ENCODE data around the gene PTK6. TPM values are rescaled to one million over a fixed set of nuclear protein-coding genes. Genes with fewer than 3 reads are reported as not detected.
A peak's percentile ranks its signal among the peaks of the same experiment; 100 is the strongest.

The PTK6 gene
- total and polyA plus RNA-seq, 4 donors: 0.06 to 2.1 (median 1.1) TPM; not detected in 1

- peaks cover 15% of the 10 kb centered on the region for H3K27me3 ChIP-seq (ENCODE audit: control insufficient read depth, insufficient read depth, low read length)
Observed at GRCh38 chr20:63495741-63496595, 41.2 kb downstream of the PTK6 start.

DNA sequence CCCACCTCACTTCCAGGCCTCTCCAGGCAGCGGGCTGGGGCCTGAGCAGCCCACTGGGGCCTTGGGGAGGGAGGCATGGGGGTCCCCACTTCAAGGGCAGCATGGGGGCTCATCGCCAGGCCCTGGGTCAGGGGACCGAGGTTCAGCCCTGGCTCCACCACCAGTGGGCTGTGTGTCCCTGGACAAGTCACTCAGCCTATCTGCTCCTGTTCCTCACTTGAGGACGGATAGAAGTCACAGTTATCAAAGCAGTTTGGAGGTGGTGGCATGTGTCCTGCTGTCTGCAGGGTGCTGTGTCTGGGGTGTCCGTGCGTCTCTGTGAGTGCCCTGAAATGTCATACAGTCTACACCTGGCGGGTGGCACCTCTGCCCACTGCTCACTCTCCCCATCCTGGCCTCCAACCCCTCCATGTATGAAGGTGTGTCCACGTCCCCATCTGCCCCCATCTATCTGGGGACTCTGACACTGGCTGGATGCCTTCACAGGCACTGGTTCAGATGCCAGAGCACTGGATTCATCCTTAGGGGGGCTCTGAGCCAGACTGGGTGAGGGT is 41.9 kb downstream of the PTK6 start:
- peaks cover 78% of the 10 kb centered on the region for H3K36me3 ChIP-seq (ENCODE audit: control insufficient read depth, insufficient read depth, low read length)
- no peaks in the 10 kb centered on the region for H3K9me3 ChIP-seq (ENCODE audit: control insufficient read depth, insufficient read depth, low read length)
- no peak overlapping the region for H3K27ac ChIP-seq (ENCODE audit: low read depth, low read length)
- WGBS (ENCODE audit: insufficient coverage): 80% methylated on average over 8 of the region's 8 CpGs
- no peak overlapping the region for H3K4me3 ChIP-seq (ENCODE audit: low read depth, low read length)
- peaks cover 15% of the 10 kb centered on the region for H3K27me3 ChIP-seq (ENCODE audit: control insufficient read depth, insufficient read depth, low read length)
- DNase-seq (ENCODE audit: low read depth in 4 of 6, low spot score in 6 of 6): no peak
- peaks cover 45% of the 10 kb centered on the region for H3K4me1 ChIP-seq (ENCODE audit: control insufficient read depth, insufficient read depth, low read length)

More at GRCh38 chr20:63495741-63496595, 41.2 kb downstream of the PTK6 start:
- H3K36me3 ChIP-seq (ENCODE audit: control insufficient read depth, insufficient read depth, low read length): peaks cover 71% of the 10 kb centered on the region
- peak overlapping the region; percentile 26 for H3K4me3 ChIP-seq (ENCODE audit: low read depth, low read length)
- H3K27ac ChIP-seq (ENCODE audit: low read depth, low read length): no peak overlapping the region
- no peaks in the 10 kb centered on the region for H3K9me3 ChIP-seq (ENCODE audit: control insufficient read depth, insufficient read depth, low read length)
- DNase-seq (ENCODE audit: low read depth in 4 of 6, low spot score in 6 of 6): peak in 2 of 6 donors; percentile 81 to 86
- WGBS (ENCODE audit: insufficient coverage): 28% methylated on average over 44 of the region's 48 CpGs
- H3K4me1 ChIP-seq (ENCODE audit: control insufficient read depth, insufficient read depth, low read length): peaks cover 46% of the 10 kb centered on the region

DNA sequence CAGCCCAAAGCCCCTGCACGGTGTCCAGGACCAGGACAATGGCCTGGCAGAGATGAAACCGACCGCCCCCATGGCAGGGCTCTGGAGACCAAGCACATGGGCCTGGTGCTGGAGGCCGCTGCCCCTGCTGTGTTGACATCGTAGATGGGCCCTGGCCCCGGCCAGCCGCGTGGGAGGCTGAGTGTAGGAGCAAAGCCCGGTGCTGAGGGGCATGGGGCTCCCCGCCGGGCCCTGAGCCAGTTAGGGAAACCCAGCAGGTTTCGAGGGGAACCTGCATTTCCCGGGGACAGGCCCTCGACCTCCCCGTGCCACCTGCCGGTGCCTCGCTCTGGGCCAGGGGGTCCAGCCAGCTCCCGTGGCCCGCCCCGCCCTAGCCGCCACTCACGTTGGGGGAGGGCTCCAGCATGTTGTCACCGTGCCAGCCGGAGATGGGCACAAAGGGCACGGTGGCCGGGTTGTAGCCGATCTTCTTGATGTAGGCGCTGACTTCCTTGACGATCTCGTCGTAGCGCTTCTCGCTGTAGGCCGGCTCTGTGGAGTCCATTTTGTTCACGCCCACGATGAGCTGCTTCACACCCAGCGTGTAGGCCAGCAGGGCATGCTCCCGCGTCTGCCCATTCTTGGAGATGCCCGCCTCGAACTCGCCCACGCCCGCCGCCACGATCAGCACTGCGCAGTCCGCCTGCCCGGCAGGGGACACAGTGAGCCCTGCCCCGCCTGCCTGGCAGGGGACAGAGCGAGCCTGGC is 42.6 kb downstream of the PTK6 start:
- H3K4me3 ChIP-seq (ENCODE audit: low read depth, low read length): no peak overlapping the region
- no peak for DNase-seq (ENCODE audit: low read depth in 4 of 6, low spot score in 6 of 6)
- H3K27ac ChIP-seq (ENCODE audit: low read depth, low read length): no peak overlapping the region
- H3K4me1 ChIP-seq (ENCODE audit: control insufficient read depth, insufficient read depth, low read length): peaks cover 39% of the 10 kb centered on the region
- 86% methylated on average over 49 of the region's 51 CpGs for WGBS (ENCODE audit: insufficient coverage)
- peaks cover 14% of the 10 kb centered on the region for H3K27me3 ChIP-seq (ENCODE audit: control insufficient read depth, insufficient read depth, low read length)
- peaks cover 82% of the 10 kb centered on the region for H3K36me3 ChIP-seq (ENCODE audit: control insufficient read depth, insufficient read depth, low read length)
- no peaks in the 10 kb centered on the region for H3K9me3 ChIP-seq (ENCODE audit: control insufficient read depth, insufficient read depth, low read length)

GRCh38 chr20:63494084-63494419 is 43.1 kb downstream of the PTK6 start:
- no peak overlapping the region for H3K27ac ChIP-seq (ENCODE audit: low read depth, low read length)
- peaks cover 35% of the 10 kb centered on the region for H3K4me1 ChIP-seq (ENCODE audit: control insufficient read depth, insufficient read depth, low read length)
- no peak overlapping the region for H3K4me3 ChIP-seq (ENCODE audit: low read depth, low read length)
- H3K27me3 ChIP-seq (ENCODE audit: control insufficient read depth, insufficient read depth, low read length): peaks cover 11% of the 10 kb centered on the region
- no peak for DNase-seq (ENCODE audit: low read depth in 4 of 6, low spot score in 6 of 6)
- H3K9me3 ChIP-seq (ENCODE audit: control insufficient read depth, insufficient read depth, low read length): no peaks in the 10 kb centered on the region
- 88% methylated on average over 7 of the region's 7 CpGs for WGBS (ENCODE audit: insufficient coverage)
- H3K36me3 ChIP-seq (ENCODE audit: control insufficient read depth, insufficient read depth, low read length): peaks cover 86% of the 10 kb centered on the region

DNA sequence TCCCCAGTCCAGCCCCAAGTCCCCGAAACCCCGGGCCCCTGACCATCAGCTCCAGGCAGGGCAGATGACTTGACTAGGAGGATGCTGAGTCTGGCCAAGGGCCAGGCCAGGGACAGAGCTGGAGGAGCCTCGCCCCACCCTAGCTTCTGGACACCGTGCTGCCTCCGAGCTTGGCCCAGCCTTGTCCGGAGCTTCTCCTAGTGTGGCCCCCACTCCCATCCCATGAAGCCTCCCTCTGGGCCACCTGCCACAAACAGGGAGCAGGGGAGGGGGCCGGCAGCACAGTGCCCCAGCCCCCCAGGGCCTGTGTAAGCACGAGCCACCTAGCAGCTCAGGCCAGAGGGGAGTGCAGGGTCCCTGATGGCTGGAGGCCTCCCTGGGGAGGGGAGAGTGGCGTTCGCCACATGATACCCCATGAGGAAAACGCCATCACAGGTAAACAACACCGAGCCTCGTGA is 43.6 kb downstream of the PTK6 start:
- Histone ChIP-seq H3K4me3 (ENCODE audit: low read depth, low read length) (no peak overlapping the region), H3K27me3 (ENCODE audit: control insufficient read depth, insufficient read depth, low read length) (peaks cover 16% of the 10 kb centered on the region), H3K9me3 (ENCODE audit: control insufficient read depth, insufficient read depth, low read length) (no peaks in the 10 kb centered on the region), H3K36me3 (ENCODE audit: control insufficient read depth, insufficient read depth, low read length) (peaks cover 91% of the 10 kb centered on the region), H3K27ac (ENCODE audit: low read depth, low read length) (no peak overlapping the region), H3K4me1 (ENCODE audit: control insufficient read depth, insufficient read depth, low read length) (peaks cover 40% of the 10 kb centered on the region)
- DNase-seq (ENCODE audit: low read depth in 4 of 6, low spot score in 6 of 6): no peak
- 74% methylated on average over 9 of the region's 13 CpGs for WGBS (ENCODE audit: insufficient coverage)

DNA sequence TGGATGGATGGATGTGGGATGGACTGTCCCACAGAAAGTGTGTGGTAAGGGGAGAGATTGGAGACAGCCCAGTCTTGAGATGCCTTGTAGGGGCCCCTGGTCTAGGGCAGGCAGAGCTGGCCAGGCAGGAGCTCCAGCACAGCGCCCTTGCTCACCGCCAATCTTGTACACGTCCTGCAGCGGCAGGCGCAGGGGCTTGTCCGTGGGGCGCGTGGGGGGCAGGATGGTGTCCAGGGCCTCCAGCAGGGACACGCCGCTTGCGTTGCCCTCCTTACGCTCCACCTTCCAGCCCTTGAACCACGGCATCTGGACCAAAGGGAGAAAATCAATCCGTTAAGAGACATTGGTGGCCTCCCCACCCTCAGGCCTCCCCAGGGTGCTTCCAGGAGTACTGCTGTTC is 44.2 kb downstream of the PTK6 start:
- Histone ChIP-seq H3K27ac (ENCODE audit: low read depth, low read length) (no peak overlapping the region), H3K4me3 (ENCODE audit: low read depth, low read length) (no peak overlapping the region), H3K4me1 (ENCODE audit: control insufficient read depth, insufficient read depth, low read length) (peaks cover 38% of the 10 kb centered on the region), H3K27me3 (ENCODE audit: control insufficient read depth, insufficient read depth, low read length) (peaks cover 14% of the 10 kb centered on the region), H3K36me3 (ENCODE audit: control insufficient read depth, insufficient read depth, low read length) (peaks cover 92% of the 10 kb centered on the region), H3K9me3 (ENCODE audit: control insufficient read depth, insufficient read depth, low read length) (no peaks in the 10 kb centered on the region)
- DNase-seq (ENCODE audit: low read depth in 4 of 6, low spot score in 6 of 6): no peak
- WGBS (ENCODE audit: insufficient coverage): 91% methylated on average over 13 of the region's 14 CpGs

DNA sequence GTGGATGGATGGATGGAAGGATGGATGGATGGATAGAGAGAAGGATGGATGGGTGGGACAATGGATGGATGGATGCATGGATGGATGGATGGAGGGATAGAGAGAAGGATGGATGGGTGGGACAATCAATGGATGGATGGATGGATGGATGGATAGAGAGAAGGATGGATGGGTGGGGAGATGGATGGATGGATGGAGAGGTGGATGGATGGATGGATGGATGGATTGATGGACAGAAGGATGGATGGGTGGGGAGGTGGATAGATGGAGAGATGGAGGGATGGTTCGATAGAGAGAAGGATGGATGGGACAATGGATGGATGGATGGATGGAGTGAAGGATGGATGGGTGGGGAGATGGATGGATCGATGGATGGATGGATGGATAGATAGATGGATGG is 44.7 kb downstream of the PTK6 start:
- 97% methylated on average over 2 of the region's 2 CpGs for WGBS (ENCODE audit: insufficient coverage)
- no peak overlapping the region for H3K4me3 ChIP-seq (ENCODE audit: low read depth, low read length)

DNA sequence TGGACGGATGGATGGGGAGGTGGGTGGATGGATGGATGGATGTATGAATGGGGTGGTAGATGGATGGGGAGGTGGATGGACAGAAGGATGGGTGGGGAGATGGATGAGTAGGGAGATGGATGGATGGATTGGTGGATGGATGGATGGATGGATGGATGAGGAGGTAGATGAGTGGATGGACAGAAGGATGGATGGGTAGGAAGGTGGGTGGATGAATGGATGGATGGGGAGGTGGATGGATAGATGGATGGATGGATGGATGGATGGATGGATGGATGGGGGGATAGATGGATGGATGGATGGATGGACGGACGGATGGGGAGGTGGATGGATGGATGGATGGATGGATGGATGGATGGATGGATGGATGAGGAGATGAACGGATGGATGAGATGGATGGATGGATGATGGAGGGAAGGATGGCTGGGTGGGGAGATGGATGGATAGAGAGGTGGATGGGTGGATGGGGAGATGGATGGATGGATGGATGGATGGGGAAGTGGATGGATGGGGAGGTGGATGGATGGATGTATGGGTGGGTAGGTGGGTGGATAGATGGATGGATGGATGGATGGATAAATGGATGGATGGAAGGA is 45.4 kb downstream of the PTK6 start:
- no peak for DNase-seq (ENCODE audit: low read depth in 4 of 6, low spot score in 6 of 6)
- peaks cover 25% of the 10 kb centered on the region for H3K4me1 ChIP-seq (ENCODE audit: control insufficient read depth, insufficient read depth, low read length)
- H3K27me3 ChIP-seq (ENCODE audit: control insufficient read depth, insufficient read depth, low read length): peaks cover 15% of the 10 kb centered on the region
- H3K27ac ChIP-seq (ENCODE audit: low read depth, low read length): no peak overlapping the region
- H3K36me3 ChIP-seq (ENCODE audit: control insufficient read depth, insufficient read depth, low read length): peaks cover 91% of the 10 kb centered on the region
- H3K4me3 ChIP-seq (ENCODE audit: low read depth, low read length): no peak overlapping the region
- WGBS (ENCODE audit: insufficient coverage): 73% methylated on average over 4 of the region's 4 CpGs
- no peaks in the 10 kb centered on the region for H3K9me3 ChIP-seq (ENCODE audit: control insufficient read depth, insufficient read depth, low read length)

More for the DNA sequence above, 44.7 kb downstream of the PTK6 start:
- Histone ChIP-seq H3K27me3 (ENCODE audit: control insufficient read depth, insufficient read depth, low read length) (peaks cover 12% of the 10 kb centered on the region), H3K4me1 (ENCODE audit: control insufficient read depth, insufficient read depth, low read length) (peaks cover 33% of the 10 kb centered on the region), H3K27ac (ENCODE audit: low read depth, low read length) (no peak overlapping the region), H3K36me3 (ENCODE audit: control insufficient read depth, insufficient read depth, low read length) (peaks cover 92% of the 10 kb centered on the region), H3K9me3 (ENCODE audit: control insufficient read depth, insufficient read depth, low read length) (no peaks in the 10 kb centered on the region)
- DNase-seq (ENCODE audit: low read depth in 4 of 6, low spot score in 6 of 6): no peak

- Histone ChIP-seq H3K27me3 (ENCODE audit: control insufficient read depth, insufficient read depth, low read length) (peaks cover 11% of the 10 kb centered on the region), H3K9me3 (ENCODE audit: control insufficient read depth, insufficient read depth, low read length) (no peaks in the 10 kb centered on the region), H3K4me3 (ENCODE audit: low read depth, low read length) (no peak overlapping the region), H3K36me3 (ENCODE audit: control insufficient read depth, insufficient read depth, low read length) (peaks cover 89% of the 10 kb centered on the region), H3K4me1 (ENCODE audit: control insufficient read depth, insufficient read depth, low read length) (peaks cover 19% of the 10 kb centered on the region), H3K27ac (ENCODE audit: low read depth, low read length) (no peak overlapping the region)
- no peak for DNase-seq (ENCODE audit: low read depth in 4 of 6, low spot score in 6 of 6)
- WGBS (ENCODE audit: insufficient coverage): 78% methylated on average over 4 of the region's 4 CpGs
Observed at GRCh38 chr20:63491078-63491477, 46.1 kb downstream of the PTK6 start.
